ENCODE data around the gene PRMT1.
"Not testable (repeated sequence)": the region's sequence is repeated elsewhere in the genome, so short reads cannot be mapped to it uniquely, and the experiment has no call there.

The PRMT1 gene

GRCh38 chr19:49677231-49677900 is at the start of gene PRMT1:
Gene PRMT1, plus strand, starts transcription at chr19:49677271. Its CDS starts 10 bp downstream, at chr19:49677281.
- peak within 1 kb of the TSS; percentile 100 for H3K4me3 ChIP-seq (ENCODE audit: low read depth, low read length)
- no peak for TF ChIP-seq CTCF (IDR thresholded peaks at IDR 0.05; ENCODE audit: low read depth, low read length)

GRCh38 chr19:49629659-49630058 is 47.4 kb upstream of the PRMT1 start:
- H3K4me3 ChIP-seq (ENCODE audit: low read depth, low read length) = no peak overlapping the region
- no peak for TF ChIP-seq CTCF (IDR thresholded peaks at IDR 0.05; ENCODE audit: low read depth, low read length)

GRCh38 chr19:49631014-49631588 is 46.0 kb upstream of the PRMT1 start:
- no peak overlapping the region for H3K4me3 ChIP-seq (ENCODE audit: low read depth, low read length)
- no peak for TF ChIP-seq CTCF (IDR thresholded peaks at IDR 0.05; ENCODE audit: low read depth, low read length)

DNA sequence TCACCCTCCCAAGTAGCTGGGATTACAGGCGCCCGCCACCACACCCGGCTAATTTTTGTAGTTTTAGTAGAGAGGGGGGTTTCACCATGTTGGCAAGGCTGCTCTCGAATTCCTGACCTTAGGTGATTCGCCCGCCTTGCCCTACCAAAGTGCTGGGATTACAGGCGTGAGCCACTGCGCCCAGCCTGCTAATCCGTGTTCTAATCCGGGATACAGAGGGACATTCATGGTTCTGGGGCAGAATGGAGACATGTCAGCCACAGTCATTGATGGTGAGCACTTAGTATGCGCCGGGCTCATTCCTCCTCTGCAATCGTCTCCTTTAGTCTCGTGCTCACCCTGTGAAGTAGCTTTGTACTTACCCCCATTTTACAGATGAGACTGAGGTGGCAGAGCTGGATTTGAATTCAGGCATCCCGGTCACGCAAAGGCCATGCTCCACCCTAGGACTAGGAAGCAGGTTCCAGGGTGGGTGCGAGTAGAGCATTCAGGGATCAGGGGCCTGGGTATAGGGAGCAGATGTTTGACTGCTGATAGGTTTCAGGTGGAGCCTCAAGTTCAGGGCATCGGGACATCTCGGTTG is 45.4 kb upstream of the PRMT1 start:
- H3K4me3 ChIP-seq (ENCODE audit: low read depth, low read length) = no peak overlapping the region
- no peak for TF ChIP-seq CTCF (IDR thresholded peaks at IDR 0.05; ENCODE audit: low read depth, low read length)

GRCh38 chr19:49632576-49632975 is 44.5 kb upstream of the PRMT1 start:
- TF ChIP-seq CTCF (IDR thresholded peaks at IDR 0.05; ENCODE audit: low read depth, low read length) = no peak
- no peak overlapping the region for H3K4me3 ChIP-seq (ENCODE audit: low read depth, low read length)

GRCh38 chr19:49633273-49633672 is 43.8 kb upstream of the PRMT1 start:
- not testable (repeated sequence) for H3K4me3 ChIP-seq (ENCODE audit: low read depth, low read length)

DNA sequence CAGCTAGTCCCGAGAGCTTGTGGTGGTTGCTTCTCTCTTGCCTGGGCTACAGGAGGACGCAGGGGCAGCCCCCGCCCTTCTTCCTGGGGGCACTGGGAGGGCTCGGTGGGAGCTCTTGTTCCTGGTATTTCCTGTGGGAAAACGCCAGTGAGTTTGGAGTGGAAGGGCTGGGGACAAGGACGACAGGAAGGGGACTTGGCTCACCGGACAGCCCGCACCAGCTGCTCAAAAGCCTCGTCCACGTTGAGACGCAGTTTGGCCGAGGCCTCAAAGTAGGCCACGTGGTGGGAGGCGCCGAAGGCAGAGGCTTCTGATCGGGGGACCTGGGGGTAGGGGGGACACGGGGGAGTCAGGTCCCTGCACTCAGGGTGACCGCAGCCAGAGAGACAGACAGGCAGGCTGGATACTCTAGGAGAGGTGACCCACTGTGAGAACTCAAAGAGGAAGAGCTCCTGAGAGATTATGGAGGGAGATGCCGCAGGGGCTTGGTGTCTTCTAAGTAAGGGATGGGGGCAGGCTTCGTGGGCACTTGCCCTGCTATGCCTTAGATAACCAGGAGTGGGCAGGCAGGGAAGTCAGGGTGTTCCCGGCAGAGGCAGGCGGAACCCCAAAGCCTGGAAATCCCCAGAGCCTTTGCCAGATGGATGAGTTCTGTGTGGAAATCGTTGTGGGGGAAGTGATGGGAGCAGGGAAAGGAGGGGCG is 41.4 kb upstream of the PRMT1 start:
- no peak for TF ChIP-seq CTCF (IDR thresholded peaks at IDR 0.05; ENCODE audit: low read depth, low read length)
- H3K4me3 ChIP-seq (ENCODE audit: low read depth, low read length) = no peak overlapping the region

Measured in WI38 (cell line).